Measurements from ENCODE around the gene LCE1B.

The LCE1B gene, protein sequence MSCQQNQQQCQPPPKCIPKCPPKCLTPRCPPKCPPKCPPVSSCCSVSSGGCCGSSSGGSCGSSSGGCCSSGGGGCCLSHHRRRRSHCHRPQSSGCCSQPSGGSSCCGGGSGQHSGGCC

GRCh38 chr1:152811671-152812070, at the start of gene LCE1B:
LCE1B (plus strand) TSS chr1:152811971; CDS start chr1:152812447, 476 bp downstream.
- no peak for DNase-seq

DNA sequence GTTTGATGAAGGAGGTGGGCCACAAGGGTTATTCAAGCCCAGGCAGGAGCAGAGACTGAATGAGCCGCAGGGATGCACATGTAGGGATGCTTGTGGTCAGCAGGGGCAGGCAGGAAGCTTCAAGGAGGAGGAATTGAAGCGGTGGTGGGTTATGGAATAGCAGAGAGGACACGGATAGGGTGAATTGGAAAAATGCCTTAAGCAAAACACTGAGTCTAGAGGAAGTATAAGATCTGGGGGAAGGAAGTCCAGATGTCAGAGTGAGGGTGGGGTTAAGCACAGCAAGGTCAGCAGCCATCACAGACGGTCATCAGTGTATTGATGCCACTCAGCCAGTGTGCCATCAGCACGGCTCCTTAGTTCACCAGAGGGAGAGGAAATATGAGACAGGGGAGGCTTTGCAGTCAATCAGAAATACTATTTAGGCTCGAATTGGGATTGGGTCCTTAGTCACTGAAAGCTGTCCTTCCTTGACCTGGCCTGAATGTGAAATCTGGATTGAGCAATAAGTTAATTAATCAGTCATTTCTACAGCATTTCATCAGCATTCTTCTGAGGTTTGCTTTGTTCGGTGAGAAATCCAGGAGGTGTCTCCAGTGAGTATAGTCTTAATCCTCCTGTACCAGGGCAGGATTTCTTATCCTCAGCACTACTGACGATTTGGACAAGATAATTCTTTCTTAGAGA, 42.8 kb upstream of the LCE1B start:
- DNase-seq: no peak

- DNase-seq: no peak
Observed at GRCh38 chr1:152770411-152770810, 41.4 kb upstream of the LCE1B start.

- DNase-seq: no peak
Observed at GRCh38 chr1:152774875-152775274, 36.9 kb upstream of the LCE1B start, which contains the start of gene LCE1F. LCE1F (plus strand) TSS chr1:152775140; CDS start chr1:152776372, 1,232 bp downstream.

DNA sequence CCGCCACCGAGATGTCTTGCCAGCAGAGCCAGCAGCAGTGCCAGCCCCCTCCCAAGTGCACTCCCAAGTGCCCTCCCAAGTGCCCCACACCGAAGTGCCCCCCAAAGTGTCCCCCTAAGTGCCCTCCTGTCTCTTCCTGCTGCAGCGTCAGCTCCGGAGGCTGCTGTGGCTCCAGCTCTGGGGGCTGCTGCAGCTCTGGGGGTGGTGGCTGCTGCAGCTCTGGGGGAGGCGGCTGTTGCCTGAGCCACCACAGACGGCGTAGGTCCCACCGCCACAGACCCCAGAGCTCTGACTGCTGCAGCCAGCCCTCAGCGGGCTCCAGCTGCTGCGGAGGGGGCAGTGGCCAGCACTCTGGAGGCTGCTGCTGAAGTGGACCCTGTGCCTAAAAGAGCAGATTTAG, 35.4 kb upstream of the LCE1B start:
- DNase-seq: no peak

DNA sequence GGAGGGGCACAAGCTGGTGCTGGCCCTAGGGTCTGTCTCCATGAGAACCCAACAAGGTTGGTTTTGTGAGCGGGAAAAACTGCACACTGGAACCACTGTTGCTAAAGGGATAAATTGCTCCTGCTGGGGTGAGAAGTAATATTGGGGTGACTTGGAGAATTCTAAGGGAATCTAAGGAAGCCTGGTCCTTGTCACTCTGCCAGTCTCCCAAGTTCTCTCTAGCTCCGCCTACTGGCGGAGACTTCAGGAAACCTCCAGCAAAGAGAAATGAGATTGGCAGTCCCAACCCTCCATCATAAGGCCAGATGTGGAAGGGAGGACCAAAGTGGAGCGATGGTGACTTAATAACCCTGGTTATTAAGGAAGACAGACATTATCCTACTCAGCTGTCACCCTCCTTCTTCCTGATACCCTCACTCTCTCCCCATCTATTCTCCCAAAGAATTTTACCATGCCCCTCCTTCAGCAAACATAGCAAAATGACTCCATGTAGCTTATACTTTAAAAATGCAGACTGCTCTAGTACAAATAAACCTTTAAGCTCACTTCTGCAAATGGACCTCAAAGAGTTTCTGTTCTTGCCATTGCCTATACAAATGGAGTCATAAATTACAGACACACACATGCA, 34.1 kb upstream of the LCE1B start:
- DNase-seq: no peak

DNA sequence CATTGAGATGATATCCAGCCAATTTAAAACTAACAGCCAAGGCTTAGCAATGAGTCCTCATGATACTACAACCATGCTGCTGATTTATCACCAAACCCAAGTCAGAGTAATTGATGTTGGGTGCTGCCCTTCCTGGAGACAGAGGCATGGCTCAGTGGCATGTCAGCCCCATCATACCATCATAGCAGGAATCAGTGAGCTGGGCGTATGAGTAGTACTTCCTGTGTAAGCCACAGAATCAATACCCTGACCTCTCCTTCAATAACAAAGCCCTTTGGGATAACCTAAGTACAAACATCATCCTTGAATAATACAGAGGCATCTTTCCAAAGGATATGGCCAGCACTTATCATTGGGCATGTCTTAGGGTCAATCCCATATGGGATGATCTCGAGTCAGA, 28.7 kb upstream of the LCE1B start:
- no peak for DNase-seq

DNA sequence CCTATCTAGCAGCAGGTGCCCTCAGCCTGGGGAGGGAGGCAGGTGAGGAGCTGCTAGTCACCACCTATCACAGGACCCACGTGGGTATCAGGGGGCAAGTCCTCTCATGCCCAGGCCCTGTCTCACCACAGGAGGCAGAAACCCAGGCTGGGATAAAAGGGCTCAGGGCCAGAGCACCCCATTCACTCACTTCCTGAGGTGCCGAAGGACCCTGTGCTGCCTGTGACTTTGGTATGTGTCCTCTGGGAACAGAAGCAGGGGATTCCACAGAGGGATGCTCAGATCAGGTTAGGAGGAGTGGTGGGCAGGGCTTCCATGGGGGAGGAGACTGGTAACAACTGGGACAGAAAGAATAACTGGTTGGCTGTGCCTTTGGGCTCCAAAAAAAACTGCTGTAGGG, 25.7 kb upstream of the LCE1B start, which contains the start of gene LCE1E:
Gene LCE1E, plus strand, starts transcription at position 181 of the 400 bp plus-strand sequence. CDS start 1,043 bp downstream, outside the sequence.
- DNase-seq: no peak

DNA sequence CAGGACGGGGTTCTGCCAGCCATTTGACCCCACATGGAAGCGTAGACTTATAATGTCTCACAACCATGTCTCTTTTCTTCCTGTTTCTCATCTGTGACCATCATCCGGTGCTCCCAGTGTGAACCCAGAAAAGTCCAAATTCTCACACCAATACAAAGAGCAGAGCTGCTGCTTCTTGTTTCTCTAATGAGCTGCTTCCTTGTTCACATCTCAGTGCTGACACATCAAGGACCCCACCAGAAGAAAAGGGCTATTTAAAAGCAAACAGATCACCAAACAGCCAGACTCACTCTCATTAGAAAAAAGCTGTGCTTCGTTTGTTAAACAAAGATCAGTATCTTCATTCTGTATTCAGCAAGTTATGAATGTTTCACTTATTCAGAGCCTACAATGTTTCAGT, 16.1 kb upstream of the LCE1B start:
- no peak for DNase-seq

DNA sequence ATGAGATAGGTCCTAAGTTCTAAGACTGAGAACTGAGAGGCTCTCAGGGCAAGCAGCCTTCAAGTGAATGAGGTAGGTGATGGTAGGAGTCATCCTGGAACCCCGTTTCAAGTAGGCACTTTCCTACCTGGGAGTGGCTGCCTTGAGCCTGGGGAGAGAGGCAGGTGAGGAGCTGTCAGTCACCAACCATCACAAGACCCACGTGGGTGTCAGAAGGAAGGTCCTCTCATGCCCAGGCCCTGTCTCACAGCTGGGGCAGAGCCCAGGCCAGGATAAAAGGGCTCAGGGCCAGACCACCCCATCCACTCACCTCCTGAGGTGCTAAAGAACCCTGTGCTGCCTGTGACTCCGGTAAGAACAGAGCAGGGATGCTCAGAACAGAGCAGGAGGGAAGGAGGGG, 15.3 kb upstream of the LCE1B start, which contains the start of gene LCE1D:
Gene LCE1D, plus strand, starts transcription at position 301 of the 400 bp plus-strand sequence. CDS start 1,074 bp downstream, outside the sequence.
- no peak for DNase-seq

DNA sequence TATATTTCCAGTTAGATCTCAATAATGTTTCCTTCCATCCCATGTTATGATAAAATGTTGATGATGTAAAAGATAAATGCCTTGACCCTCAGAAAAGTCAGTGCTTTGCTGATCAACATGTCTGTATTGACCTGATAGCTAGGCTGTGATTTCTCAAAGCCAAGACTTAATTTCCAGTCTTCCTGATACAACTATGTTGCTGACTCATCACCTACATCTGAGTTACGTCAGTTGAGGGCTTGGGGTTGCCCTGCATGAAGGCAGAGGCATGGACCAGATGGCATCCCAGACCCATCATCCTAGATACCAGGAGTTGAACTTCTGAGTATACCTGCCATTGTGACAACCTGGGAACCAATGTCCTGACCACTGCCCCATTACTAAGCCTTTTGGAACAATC, 10.4 kb upstream of the LCE1B start:
- DNase-seq: no peak

- DNase-seq: no peak
Observed at GRCh38 chr1:152806576-152806975, 5.2 kb upstream of the LCE1B start, which contains the start of gene LCE1C. LCE1C (minus strand) TSS chr1:152806651; CDS start chr1:152805478, 1,173 bp downstream.

GRCh38 chr1:152811050-152811449, 721 bp upstream of the LCE1B start:
- no peak for DNase-seq

GRCh38 chr1:152817309-152817708, 5.5 kb downstream of the LCE1B start:
- DNase-seq: no peak

- no peak for DNase-seq
Observed at GRCh38 chr1:152823294-152823693, 11.5 kb downstream of the LCE1B start.

GRCh38 chr1:152824964-152825363, 13.2 kb downstream of the LCE1B start:
- no peak for DNase-seq

GRCh38 chr1:152827173-152827572, 15.4 kb downstream of the LCE1B start, which contains the start of gene LCE1A:
LCE1A (plus strand) TSS chr1:152827473; CDS start chr1:152827473, 0 bp downstream.
- no peak for DNase-seq

GRCh38 chr1:152836870-152837269, 25.1 kb downstream of the LCE1B start:
- no peak for DNase-seq

DNA sequence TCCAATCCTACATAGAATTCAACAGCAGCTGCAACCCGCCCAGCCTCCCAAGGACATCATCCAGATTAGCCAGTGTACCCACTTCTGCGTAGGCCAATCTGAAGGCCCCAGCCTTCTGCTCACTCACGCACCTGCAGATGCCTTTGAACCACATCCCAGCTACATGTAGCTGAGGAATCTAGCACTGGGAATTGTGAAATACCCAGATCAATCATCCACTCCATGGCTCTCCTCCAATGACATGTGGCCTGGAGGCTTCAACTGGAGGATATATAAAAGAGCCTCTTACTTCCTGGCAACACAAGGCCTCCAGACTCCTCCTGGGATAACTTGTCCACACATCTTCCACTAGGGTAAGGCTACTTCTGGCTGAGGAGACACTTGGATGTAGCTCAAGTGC, 30.8 kb downstream of the LCE1B start, which contains the start of gene LCE6A:
Gene LCE6A, plus strand, starts transcription at position 301 of the 400 bp plus-strand sequence. CDS start 665 bp downstream, outside the sequence.
- no peak for DNase-seq

DNA sequence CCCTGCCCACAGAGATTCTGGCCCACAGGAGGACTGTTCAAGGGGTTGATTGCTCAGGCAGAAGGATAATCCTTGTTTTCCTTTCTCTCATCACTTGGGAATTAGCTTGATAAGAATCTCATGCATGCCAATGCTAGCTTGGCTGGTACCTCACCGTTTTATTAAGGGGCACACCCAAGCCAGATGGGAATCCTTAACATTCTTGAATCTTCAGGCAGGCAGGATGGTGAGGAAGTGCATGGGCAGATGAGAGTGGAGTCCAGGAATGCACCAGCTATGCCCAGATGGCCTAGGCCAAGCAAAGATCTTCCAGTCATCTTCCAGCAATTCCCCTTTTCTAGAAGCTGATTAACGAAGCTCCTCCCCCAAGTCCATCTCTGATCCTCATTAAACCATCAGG, 43.9 kb downstream of the LCE1B start:
- no peak for DNase-seq

GRCh38 chr1:152858062-152858461, 46.3 kb downstream of the LCE1B start:
- DNase-seq: no peak

- DNase-seq: no peak
Observed at GRCh38 chr1:152859696-152860095, 47.9 kb downstream of the LCE1B start, which contains the start of gene LCE7A. LCE7A (plus strand) TSS chr1:152859996; CDS start chr1:152860698, 702 bp downstream.

GRCh38 chr1:152860129-152860528, 48.4 kb downstream of the LCE1B start:
- no peak for DNase-seq
